HCEC 1CT (cell line): ENCODE results near the gene CDKN1C.

ENCODE experiments used
- DNase-seq: peaks from one replicate; pipeline ENCODE4 v3.0.0-alpha.2; 2017

CDKN1C gene

DNA sequence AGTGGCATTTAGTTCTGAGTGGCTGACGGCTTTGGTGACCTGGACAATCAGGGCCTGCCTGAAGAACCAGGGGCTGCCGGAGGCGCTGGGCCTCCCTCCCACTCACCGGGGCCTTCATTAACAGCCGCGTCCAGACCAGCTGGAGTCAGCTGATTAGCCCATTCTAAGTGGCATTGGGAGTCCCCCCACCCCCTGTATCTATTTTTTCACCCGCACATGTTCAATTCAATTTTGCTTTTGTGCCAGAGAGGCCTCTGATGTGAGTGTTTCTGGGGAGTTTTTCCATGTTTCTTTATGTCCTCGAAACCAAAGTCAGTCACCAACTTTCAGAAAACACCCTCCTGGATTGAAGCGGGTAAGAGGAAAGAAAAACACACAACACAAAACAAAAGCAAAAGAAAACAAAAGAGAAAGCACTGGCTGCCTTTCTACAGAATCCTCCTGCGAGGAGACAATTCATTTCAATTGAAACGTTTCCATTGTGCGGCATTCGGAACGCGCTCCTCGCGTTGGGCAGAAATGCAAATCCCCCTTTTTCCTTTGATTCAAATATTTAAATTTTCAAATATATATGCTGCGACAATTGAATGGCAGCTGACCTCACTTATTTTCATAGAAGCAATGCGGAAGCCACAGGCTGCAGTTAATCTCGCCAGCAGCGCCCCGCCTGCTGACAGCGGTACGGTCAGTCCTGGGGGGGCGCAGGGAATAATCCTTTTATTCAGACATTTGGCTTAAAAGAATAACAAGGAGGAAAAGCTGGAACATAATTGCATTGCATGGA lies 17.7 kb downstream of the CDKN1C start:
- no peak for DNase-seq

DNA sequence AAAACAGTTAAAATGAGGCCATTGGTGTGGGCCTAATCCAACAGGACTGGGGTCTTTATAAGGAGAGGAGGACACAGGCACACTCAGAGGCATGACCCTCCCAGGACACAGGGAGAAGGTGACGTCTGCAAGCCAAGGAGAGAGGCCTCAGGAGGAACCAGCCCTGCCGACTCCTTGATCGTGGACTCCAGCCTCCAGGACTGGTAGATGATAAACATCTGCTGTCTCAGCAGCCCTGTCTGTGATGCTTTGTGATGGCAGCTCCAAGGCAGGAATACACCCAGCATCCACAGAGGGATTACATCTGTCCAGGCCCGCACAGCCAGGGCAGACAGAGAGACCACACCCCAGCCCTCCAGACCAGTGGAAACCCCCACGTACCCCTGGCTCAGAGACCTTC lies 18.4 kb downstream of the CDKN1C start:
- no peak for DNase-seq

- DNase-seq: no peak
Measured at GRCh38 chr11:2865922-2866577, 19.5 kb downstream of the CDKN1C start.

- no peak for DNase-seq
Measured at GRCh38 chr11:2864901-2865300, 20.7 kb downstream of the CDKN1C start.

DNA sequence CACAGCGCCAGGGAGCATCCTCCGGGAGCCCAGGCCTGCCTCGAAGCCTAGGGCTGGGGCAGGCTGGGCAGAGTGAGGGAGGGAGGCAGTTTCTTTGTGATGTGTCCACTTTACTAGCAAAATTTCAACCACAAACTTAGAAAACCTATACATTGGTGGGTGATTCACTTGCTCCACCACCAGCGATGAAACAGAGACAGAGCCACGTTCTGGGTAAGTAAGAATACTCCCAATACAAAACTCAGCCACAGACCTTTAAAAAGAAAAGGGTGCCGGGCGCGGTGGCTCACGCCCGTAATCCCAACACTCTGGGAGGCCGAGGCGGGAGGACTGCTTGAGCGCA lies 22.3 kb downstream of the CDKN1C start:
- no peak for DNase-seq

DNA sequence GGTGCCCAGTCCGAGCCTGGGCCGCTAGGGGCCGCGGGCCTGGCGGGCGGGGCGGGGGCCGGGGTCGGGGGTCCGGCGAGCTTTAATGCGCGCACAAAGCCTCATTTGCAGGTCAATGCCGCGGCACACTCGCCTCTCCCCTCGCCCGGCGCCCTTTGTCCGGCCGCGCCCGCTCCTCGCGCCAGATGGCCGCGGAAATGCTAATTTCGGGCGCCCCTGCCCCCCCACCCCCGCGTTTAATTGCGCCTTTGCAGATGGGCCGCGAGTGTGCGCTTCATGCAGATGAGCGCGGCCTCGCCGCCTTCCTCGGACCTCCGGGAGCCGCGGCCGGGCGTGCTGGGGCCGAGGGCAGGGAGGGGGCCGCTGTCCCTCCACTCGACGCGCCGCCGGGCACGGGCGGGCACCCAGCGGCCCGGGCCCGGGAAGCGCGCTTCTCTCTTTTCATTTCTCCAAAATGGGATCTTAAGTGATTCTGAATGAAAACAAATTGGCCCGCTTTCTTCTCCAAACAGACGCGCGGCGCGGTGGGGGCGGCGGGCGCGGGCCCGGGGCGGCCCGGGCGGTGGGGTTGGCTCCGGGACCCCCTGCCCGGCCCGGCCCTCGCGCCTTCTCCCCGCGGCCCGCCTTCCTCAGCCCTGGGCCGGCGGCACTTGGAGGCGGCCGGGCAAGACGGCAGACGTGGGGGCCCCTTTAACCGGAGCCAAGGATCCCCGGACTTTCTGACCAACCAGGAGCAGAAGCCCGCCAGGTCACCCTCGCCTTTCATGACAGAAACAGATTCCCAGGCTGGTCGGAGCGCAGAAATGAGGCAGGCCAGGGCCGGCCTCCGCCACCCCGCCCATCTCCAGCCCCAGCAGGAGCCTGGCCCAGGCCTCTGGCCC lies 22.9 kb downstream of the CDKN1C start:
- DNase-seq: no peak

GRCh38 chr11:2860636-2861035 lies 24.9 kb downstream of the CDKN1C start:
- DNase-seq: peak; percentile 38

DNA sequence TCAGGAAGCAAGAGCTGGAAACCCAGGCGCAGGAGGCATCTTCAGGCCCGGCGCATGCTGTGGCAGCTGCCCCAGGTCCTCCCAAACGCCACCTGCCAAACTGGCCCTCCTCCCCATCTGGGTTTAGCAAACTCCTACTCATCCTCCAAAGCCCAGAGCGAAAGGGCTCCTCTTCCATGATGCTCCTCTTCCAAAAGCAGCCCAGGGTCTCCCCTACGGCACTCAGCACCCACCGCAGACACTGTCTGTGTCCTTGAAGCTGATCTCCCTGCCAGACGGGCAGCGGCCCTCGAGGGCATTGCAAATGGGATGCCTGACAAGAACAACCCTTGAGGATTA lies 25.9 kb downstream of the CDKN1C start:
- no peak for DNase-seq

DNA sequence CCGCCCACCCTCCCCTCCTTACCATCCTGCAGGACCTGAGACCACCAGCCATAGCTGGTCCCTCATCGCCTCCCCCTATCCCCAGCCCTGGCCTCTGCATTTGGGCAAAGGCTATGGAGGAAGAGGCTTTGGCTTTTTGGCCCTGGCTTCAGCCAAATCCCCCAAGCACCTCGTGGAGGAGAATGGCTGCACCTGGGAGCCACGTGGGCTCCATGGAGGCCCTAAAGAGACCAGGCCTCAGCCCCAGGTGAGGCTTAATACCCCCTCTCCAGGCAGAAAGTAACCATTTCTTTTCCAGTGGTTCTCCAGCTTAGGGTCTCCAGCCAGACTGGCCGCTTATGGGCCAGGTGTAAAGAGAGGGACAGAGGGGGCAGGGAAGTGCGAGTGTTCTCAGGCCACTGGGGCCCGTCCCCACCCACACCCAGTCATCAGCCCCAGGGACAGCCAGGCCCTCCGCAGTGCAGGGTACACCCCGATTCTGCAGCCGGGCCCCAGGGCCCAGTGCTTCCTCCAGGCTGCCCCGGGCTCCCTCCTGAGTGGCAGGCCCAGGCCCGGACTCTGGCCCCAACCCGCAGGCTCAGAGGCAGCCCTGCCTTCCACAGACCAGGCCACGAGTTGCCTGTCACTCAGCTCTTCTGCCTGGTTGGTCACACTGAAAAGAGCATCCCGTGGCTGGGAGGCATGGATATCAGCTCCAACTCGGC lies 26.4 kb downstream of the CDKN1C start:
- no peak for DNase-seq

DNA sequence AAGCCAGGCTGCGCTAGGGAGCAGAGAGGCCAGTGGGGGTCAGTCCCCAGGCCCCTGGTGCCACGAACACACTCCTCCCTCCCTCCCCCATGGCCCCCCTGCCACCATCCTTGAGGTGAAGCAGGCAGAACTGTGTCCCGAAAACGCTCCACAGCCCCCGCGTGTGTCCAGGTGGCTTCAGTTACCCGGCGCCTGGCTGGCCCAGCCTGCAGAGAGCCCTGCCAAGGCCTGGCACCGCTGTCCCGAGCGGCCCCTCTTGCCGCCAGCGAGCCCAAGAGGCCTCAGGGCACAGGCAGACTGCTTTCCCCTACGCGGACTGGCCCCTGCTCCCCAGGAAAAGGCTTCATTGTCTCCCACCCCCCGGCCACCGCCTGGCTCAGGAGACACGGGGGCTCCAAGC lies 27.7 kb downstream of the CDKN1C start:
- DNase-seq: no peak

DNA sequence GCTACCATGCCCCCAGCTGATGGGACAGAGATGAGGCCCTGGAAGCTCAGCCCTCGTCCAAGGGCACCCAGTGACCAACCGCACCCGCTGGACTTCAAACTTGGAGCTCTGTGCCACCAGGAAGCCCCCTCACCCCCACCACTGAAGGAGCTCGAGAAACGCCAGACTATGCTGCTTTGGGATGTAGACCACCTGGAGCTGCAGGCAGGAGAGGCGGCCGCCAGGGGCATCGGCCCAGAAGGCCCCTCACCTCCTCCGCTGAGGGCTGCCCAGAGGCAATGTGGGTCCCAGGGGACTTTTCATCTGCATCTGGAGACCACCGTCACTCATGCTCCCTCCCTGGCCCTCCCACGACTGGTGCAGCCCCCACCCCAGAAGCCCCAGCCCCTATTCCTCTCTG lies 28.3 kb downstream of the CDKN1C start:
- no peak for DNase-seq

DNA sequence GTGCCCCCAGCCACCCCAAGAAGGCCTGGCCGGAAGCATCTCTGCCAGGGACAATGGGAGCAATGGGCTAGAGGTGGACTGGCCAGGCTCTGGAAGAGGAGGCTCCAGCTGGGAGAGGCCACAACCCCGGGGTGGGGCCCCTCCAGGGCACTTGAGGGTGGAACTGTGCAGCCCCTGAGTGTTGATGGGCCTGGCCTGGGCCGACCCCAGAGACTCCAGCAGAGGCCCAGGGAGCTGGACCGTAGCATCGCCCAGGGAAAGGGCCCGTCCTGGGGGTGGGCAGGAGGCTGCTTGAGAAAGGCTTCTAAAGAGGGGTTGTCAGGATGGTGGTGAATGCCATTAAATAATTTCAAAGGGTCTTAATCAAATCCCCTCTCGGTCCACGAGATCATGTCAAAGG lies 30.4 kb downstream of the CDKN1C start:
- no peak for DNase-seq

DNA sequence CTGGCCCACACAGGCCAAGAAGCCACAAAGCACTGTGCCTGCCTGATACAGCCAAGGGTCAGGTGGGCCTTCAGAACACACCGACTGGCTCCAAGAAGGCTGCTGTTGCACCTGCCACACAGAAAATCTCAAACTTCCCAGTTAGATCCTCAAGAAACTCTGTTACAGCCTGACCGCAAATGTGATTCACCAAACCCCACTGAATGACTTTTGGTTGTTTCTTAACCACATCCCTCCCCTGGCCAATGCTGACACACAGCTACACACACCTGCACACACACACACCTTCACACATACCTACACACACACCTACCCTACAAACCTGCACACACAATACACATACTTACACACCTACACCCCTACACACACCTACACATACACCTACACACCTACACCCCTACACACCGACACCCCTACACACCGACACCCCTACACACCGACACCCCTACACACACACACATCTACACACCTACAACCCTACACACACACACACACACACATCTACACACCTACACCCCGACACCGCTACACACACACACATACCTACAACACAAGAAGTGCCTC lies 31.5 kb downstream of the CDKN1C start:
- DNase-seq: no peak

GRCh38 chr11:2853401-2853800 lies 32.2 kb downstream of the CDKN1C start:
- no peak for DNase-seq

GRCh38 chr11:2849994-2850770 lies 35.4 kb downstream of the CDKN1C start:
- DNase-seq: no peak

GRCh38 chr11:2848497-2848896 lies 37.1 kb downstream of the CDKN1C start:
- no peak for DNase-seq

GRCh38 chr11:2847561-2847960 lies 38.0 kb downstream of the CDKN1C start:
- DNase-seq: no peak

GRCh38 chr11:2846470-2846869 lies 39.1 kb downstream of the CDKN1C start:
- DNase-seq: no peak

DNA sequence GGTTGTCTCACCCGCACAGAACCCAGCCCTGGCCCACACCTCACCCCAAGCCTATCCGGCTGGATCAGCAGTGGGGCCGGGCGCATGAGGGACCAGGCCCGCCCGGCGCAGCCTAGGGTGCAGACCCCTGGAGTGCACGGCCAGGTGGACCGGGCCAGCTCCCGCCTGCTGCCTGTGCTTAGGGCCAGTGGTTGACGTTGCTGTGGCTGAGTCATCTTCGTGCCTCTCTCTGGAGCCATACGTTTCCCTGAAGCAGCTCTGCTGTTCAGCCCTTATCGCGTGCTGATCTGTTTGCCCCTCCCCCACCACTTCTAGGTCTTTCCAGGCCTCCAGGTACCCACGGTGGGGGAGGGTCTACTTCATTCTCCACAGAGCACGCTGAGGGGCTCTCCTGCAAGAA lies 39.5 kb downstream of the CDKN1C start:
- DNase-seq: no peak

DNA sequence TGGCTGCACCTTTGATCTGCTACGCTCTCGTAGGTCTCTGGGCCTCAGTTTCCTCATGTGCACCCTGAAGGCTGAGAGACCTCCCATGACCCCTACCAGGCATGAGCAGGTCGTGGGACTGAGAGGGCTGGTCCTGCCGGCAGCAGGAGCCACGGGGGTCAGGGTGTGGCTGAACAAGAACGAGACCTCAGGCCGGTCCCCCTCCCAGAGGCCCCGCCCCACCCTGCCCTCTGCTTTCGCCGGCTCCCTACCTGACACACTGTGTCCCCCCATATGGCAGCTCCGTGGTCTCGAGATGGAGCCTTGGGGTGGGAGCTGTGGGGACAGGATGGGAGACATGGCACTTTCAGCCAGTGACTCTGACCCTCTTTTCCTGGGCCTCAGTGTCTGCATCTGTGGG lies 40.6 kb downstream of the CDKN1C start:
- no peak for DNase-seq

DNA sequence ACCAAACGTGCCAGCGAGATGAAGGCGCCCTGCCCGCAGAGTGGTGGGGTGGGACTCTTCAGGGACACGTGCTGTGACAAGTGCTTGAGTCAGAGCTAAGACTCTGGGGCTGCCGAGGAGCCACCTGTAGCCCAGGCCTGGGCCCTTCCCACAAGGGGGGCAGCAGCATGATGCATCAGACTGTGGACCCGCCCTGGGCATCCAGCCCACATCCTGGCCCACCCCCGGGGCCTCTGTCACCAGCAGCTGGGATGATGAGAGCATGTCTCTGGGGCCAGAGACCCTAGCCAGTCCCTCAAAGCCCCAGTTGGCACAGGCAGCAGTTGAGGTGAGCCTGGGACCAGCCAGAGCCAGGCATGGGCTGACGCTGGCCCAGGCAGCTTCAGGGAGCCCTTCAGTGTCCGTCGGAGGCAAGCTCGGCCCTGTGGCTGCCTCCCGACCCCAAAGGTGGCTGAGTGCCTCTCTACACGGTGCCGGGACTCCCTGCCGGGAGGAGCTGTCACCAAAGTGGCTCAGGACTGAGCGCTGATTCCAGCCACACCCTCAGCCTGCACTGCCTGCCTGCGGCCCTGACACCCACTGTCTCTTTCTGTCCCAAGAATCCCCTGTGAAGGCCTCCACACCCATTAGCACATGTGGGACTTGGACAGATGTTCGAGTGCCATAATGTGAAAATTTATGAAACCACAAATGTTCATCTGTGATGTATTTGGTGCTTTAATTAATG lies 41.3 kb downstream of the CDKN1C start:
- DNase-seq: no peak
